ENCODE results near the gene ACE. TPM values are rescaled to one million over a fixed set of nuclear protein-coding genes. Genes with fewer than 3 reads are reported as not detected.
"Not testable (repeated sequence)": the region's sequence is repeated elsewhere in the genome, so short reads cannot be mapped to it uniquely, and the experiment has no call there.

The ACE gene
- total and polyA plus RNA-seq, 2 donors from 2014 or later: 4.3 to 12.9 TPM

- no peaks in the 10 kb centered on the region for H3K4me1 ChIP-seq (ENCODE audit: control insufficient read depth in 2 of 3, insufficient read depth in 2 of 3, low read depth in 1 of 3, low read length in 3 of 3)
- H3K27me3 ChIP-seq (ENCODE audit: control insufficient read depth, insufficient read depth, low read length): no peaks in the 10 kb centered on the region
- FAIRE-seq (no peak), DNase-seq (no peak)
- H3K9me3 ChIP-seq (ENCODE audit: control insufficient read depth in 2 of 3, insufficient read depth in 1 of 3, low read length in 3 of 3): no peaks in the 10 kb centered on the region
- H3K27ac ChIP-seq (ENCODE audit: low read depth in 2 of 2, low read length in 2 of 2): no peak overlapping the region
- no peak overlapping the region for H3K4me3 ChIP-seq (ENCODE audit: low read length in 3 of 3)
- no peak overlapping the region for H3K9ac ChIP-seq (ENCODE audit: low read length in 3 of 3)
- TF ChIP-seq, protein P1, sequence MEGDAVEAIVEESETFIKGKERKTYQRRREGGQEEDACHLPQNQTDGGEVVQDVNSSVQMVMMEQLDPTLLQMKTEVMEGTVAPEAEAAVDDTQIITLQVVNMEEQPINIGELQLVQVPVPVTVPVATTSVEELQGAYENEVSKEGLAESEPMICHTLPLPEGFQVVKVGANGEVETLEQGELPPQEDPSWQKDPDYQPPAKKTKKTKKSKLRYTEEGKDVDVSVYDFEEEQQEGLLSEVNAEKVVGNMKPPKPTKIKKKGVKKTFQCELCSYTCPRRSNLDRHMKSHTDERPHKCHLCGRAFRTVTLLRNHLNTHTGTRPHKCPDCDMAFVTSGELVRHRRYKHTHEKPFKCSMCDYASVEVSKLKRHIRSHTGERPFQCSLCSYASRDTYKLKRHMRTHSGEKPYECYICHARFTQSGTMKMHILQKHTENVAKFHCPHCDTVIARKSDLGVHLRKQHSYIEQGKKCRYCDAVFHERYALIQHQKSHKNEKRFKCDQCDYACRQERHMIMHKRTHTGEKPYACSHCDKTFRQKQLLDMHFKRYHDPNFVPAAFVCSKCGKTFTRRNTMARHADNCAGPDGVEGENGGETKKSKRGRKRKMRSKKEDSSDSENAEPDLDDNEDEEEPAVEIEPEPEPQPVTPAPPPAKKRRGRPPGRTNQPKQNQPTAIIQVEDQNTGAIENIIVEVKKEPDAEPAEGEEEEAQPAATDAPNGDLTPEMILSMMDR (IDR thresholded peaks at IDR 0.05; ENCODE audit: borderline replicate concordance, extremely low read depth, insufficient read depth): no peak
- intact Hi-C loops (cut with DNase I): no loop called here
- H3K36me3 ChIP-seq (ENCODE audit: control insufficient read depth in 2 of 3, insufficient read depth in 3 of 3, low read length in 3 of 3): no peaks in the 10 kb centered on the region
Measured at GRCh38 chr17:63458478-63458877, 18.4 kb upstream of the ACE start.

GRCh38 chr17:63460018-63460417 lies 16.8 kb upstream of the ACE start:
- FAIRE-seq: no peak
- intact Hi-C loops (cut with DNase I): no loop called here
- no peaks in the 10 kb centered on the region for H3K9me3 ChIP-seq (ENCODE audit: control insufficient read depth in 2 of 3, insufficient read depth in 1 of 3, low read length in 3 of 3)

GRCh38 chr17:63463771-63464170 lies 13.1 kb upstream of the ACE start:
- H3K4me1 ChIP-seq (ENCODE audit: control insufficient read depth in 2 of 3, insufficient read depth in 2 of 3, low read depth in 1 of 3, low read length in 3 of 3): no peaks in the 10 kb centered on the region
- H3K9ac ChIP-seq (ENCODE audit: low read length in 3 of 3): no peak overlapping the region
- no peaks in the 10 kb centered on the region for H3K27me3 ChIP-seq (ENCODE audit: control insufficient read depth, insufficient read depth, low read length)
- H3K36me3 ChIP-seq (ENCODE audit: control insufficient read depth in 2 of 3, insufficient read depth in 3 of 3, low read length in 3 of 3): no peaks in the 10 kb centered on the region
- intact Hi-C loops (cut with DNase I): no loop called here
- no peak overlapping the region for H3K27ac ChIP-seq (ENCODE audit: low read depth in 2 of 2, low read length in 2 of 2)
- FAIRE-seq (no peak), DNase-seq (no peak)
- TF ChIP-seq, protein P1 (IDR thresholded peaks at IDR 0.05; ENCODE audit: borderline replicate concordance, extremely low read depth, insufficient read depth): no peak
- no peaks in the 10 kb centered on the region for H3K9me3 ChIP-seq (ENCODE audit: control insufficient read depth in 2 of 3, insufficient read depth in 1 of 3, low read length in 3 of 3)
- no peak overlapping the region for H3K4me3 ChIP-seq (ENCODE audit: low read length in 3 of 3)

More at GRCh38 chr17:63460018-63460417, 16.8 kb upstream of the ACE start:
- no peak overlapping the region for H3K27ac ChIP-seq (ENCODE audit: low read depth in 2 of 2, low read length in 2 of 2)
- TF ChIP-seq, protein P1 (IDR thresholded peaks at IDR 0.05; ENCODE audit: borderline replicate concordance, extremely low read depth, insufficient read depth): no peak
- H3K36me3 ChIP-seq (ENCODE audit: control insufficient read depth in 2 of 3, insufficient read depth in 3 of 3, low read length in 3 of 3): no peaks in the 10 kb centered on the region
- H3K4me3 ChIP-seq (ENCODE audit: low read length in 3 of 3): no peak overlapping the region
- DNase-seq: no peak
- no peak overlapping the region for H3K9ac ChIP-seq (ENCODE audit: low read length in 3 of 3)
- H3K27me3 ChIP-seq (ENCODE audit: control insufficient read depth, insufficient read depth, low read length): no peaks in the 10 kb centered on the region
- no peaks in the 10 kb centered on the region for H3K4me1 ChIP-seq (ENCODE audit: control insufficient read depth in 2 of 3, insufficient read depth in 2 of 3, low read depth in 1 of 3, low read length in 3 of 3)

- TF ChIP-seq, protein P1 (IDR thresholded peaks at IDR 0.05; ENCODE audit: borderline replicate concordance, extremely low read depth, insufficient read depth): no peak
- Histone ChIP-seq H3K36me3 (ENCODE audit: control insufficient read depth in 2 of 3, insufficient read depth in 3 of 3, low read length in 3 of 3) (no peaks in the 10 kb centered on the region), H3K27ac (ENCODE audit: low read depth in 2 of 2, low read length in 2 of 2) (no peak overlapping the region), H3K4me3 (ENCODE audit: low read length in 3 of 3) (no peak overlapping the region), H3K4me1 (ENCODE audit: control insufficient read depth in 2 of 3, insufficient read depth in 2 of 3, low read depth in 1 of 3, low read length in 3 of 3) (no peaks in the 10 kb centered on the region), H3K9ac (ENCODE audit: low read length in 3 of 3) (no peak overlapping the region), H3K9me3 (ENCODE audit: control insufficient read depth in 2 of 3, insufficient read depth in 1 of 3, low read length in 3 of 3) (no peaks in the 10 kb centered on the region), H3K27me3 (ENCODE audit: control insufficient read depth, insufficient read depth, low read length) (no peaks in the 10 kb centered on the region)
- FAIRE-seq (no peak), DNase-seq (no peak)
- intact Hi-C loops (cut with DNase I): no loop called here
Measured at GRCh38 chr17:63464691-63465236, 12.1 kb upstream of the ACE start.

DNA sequence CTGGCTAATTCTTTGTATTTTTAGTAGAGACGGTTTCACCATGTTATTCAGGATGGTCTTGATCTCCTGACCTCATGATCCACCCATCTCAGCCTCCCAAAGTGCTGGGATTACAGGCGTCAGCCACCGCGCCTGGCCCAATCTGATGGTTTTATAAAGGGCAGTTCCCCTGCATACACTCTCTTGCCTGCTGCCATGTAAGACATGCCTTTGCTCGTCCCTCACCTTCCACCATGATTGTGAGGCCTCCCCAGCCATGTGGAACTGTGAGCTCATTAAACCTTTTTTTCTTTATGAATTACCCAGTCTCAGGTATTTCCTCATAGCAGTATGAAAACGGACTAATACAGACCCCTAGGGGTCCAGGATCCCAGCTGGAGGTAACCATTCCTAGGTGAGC lies 8.8 kb upstream of the ACE start:
- H3K27me3 ChIP-seq (ENCODE audit: control insufficient read depth, insufficient read depth, low read length); H3K4me1 ChIP-seq (ENCODE audit: control insufficient read depth in 2 of 3, insufficient read depth in 2 of 3, low read depth in 1 of 3, low read length in 3 of 3); H3K9ac ChIP-seq (ENCODE audit: low read length in 3 of 3); H3K27ac ChIP-seq (ENCODE audit: low read depth in 2 of 2, low read length in 2 of 2); intact Hi-C loops (cut with DNase I); H3K36me3 ChIP-seq (ENCODE audit: control insufficient read depth in 2 of 3, insufficient read depth in 3 of 3, low read length in 3 of 3); DNase-seq; FAIRE-seq; H3K4me3 ChIP-seq (ENCODE audit: low read length in 3 of 3); H3K9me3 ChIP-seq (ENCODE audit: control insufficient read depth in 2 of 3, insufficient read depth in 1 of 3, low read length in 3 of 3): not testable (repeated sequence)

Measured in kidney (tissue), 14 donors.